GM19324 (cell line): ENCODE measurements around the gene SLC22A31.
A peak's percentile ranks its signal among the peaks of the same experiment; 100 is the strongest.
"Not testable (repeated sequence)": the region's sequence is repeated elsewhere in the genome, so short reads cannot be mapped to it uniquely, and the experiment has no call there.

ENCODE experiments used
- ATAC-seq: cut with Tn5 transposase; IDR thresholded peaks from one replicate; pipeline ENCODE4 v1.9.1; 2021; ENCODE audit warnings: mild to moderate bottlenecking, moderate library complexity; ENCODE audit not compliant: unreplicated experiment, low FRiP score

Gene SLC22A31

GRCh38 chr16:89200124-89200849 lies at the start of gene SLC22A31:
TSS of gene SLC22A31 (minus strand) at chr16:89200537. CDS start at chr16:89200501, 36 bp downstream.
- ATAC-seq = no peak

GRCh38 chr16:89248196-89248982 lies 48.1 kb upstream of the SLC22A31 start:
- ATAC-seq = no peak

GRCh38 chr16:89247734-89248075 lies 47.4 kb upstream of the SLC22A31 start:
- ATAC-seq = not testable (repeated sequence)

- peak; percentile 62 for ATAC-seq
Measured at GRCh38 chr16:89246903-89247733, 46.8 kb upstream of the SLC22A31 start.

- ATAC-seq = no peak
Measured at GRCh38 chr16:89246383-89246902, 46.1 kb upstream of the SLC22A31 start.

- ATAC-seq = no peak
Measured at GRCh38 chr16:89244754-89245153, 44.4 kb upstream of the SLC22A31 start.

- not testable (repeated sequence) for ATAC-seq
Measured at GRCh38 chr16:89244264-89244663, 43.9 kb upstream of the SLC22A31 start.

- no peak for ATAC-seq
Measured at GRCh38 chr16:89243664-89244063, 43.3 kb upstream of the SLC22A31 start.

- ATAC-seq = no peak
Measured at GRCh38 chr16:89242795-89243200, 42.5 kb upstream of the SLC22A31 start.

GRCh38 chr16:89241187-89242007 lies 41.1 kb upstream of the SLC22A31 start:
- ATAC-seq = peak; percentile 49

- no peak for ATAC-seq
Measured at GRCh38 chr16:89237733-89238132, 37.4 kb upstream of the SLC22A31 start.

GRCh38 chr16:89233678-89234490 lies 33.5 kb upstream of the SLC22A31 start:
- no peak for ATAC-seq

GRCh38 chr16:89232107-89232506 lies 31.8 kb upstream of the SLC22A31 start:
- ATAC-seq = no peak

- no peak for ATAC-seq
Measured at GRCh38 chr16:89230255-89230654, 29.9 kb upstream of the SLC22A31 start.

- no peak for ATAC-seq
Measured at GRCh38 chr16:89224665-89225064, 24.3 kb upstream of the SLC22A31 start.

- no peak for ATAC-seq
Measured at GRCh38 chr16:89222931-89223330, 22.6 kb upstream of the SLC22A31 start.

- ATAC-seq = no peak
Measured at GRCh38 chr16:89221604-89222003, 21.3 kb upstream of the SLC22A31 start.

GRCh38 chr16:89219365-89219764 lies 19.0 kb upstream of the SLC22A31 start:
- no peak for ATAC-seq
